Neural cell (in vitro differentiated cells): ENCODE data around the gene ACTR1B. TPM values are rescaled to one million over a fixed set of nuclear protein-coding genes. Genes with fewer than 3 reads are reported as not detected.

Experiments
- H2AFZ ChIP-seq: fragments of 200-600, 300-800 bp; sonication (generic), shearing (Covaris generic); 2 replicates; pipeline ENCODE4 v1.6.0; 2014; ENCODE audit warnings: low read depth, mild to moderate bottlenecking, antibody characterized with exemption, low read length, moderate library complexity
- H3F3A ChIP-seq: fragments of 200-600 bp; shearing (Covaris generic); 2 replicates; pipeline ENCODE4 v1.6.1; 2016; ENCODE audit warnings: mild to moderate bottlenecking, moderate library complexity, mixed read lengths, antibody characterized with exemption, low read length; ENCODE audit not compliant: insufficient read depth, poor library complexity, severe bottlenecking
- H3K27ac ChIP-seq: fragments of 200-600, 300-800 bp; sonication (generic), shearing (Covaris generic); 2 replicates; pipeline ENCODE4 v1.5.1; 2014; ENCODE audit warnings: mild to moderate bottlenecking, low read length, moderate library complexity
- H3K27me3 ChIP-seq: fragments of 300-800, 200-600 bp; sonication (generic), shearing (Covaris generic); 2 replicates; pipeline ENCODE4 v1.6.0; 2014; ENCODE audit warnings: mild to moderate bottlenecking, low read depth, low read length, moderate library complexity; ENCODE audit not compliant: insufficient read depth
- H3K36me3 ChIP-seq: fragments of 300-800, 200-600 bp; sonication (generic), shearing (Covaris generic); 2 replicates; pipeline ENCODE4 v1.5.1; 2014; ENCODE audit warnings: mild to moderate bottlenecking, antibody characterized with exemption, low read length, moderate library complexity; ENCODE audit not compliant: insufficient read depth
- H3K4me2 ChIP-seq: fragments of 300-800, 200-600 bp; sonication (generic), shearing (Covaris generic); 2 replicates; pipeline ENCODE4 v1.6.0; 2014; ENCODE audit warnings: mild to moderate bottlenecking, low read length
- H3K4me3 ChIP-seq: fragments of 300-800, 200-600 bp; sonication (generic), shearing (Covaris generic); 2 replicates; pipeline ENCODE4 v1.5.1; 2014; ENCODE audit warnings: mild to moderate bottlenecking, low read length, moderate library complexity
- H3K79me2 ChIP-seq: fragments of 200-600 bp; shearing (Covaris generic); replicated peaks from 2 replicates; pipeline ENCODE4 v1.6.0; 2014; ENCODE audit warnings: mild to moderate bottlenecking, low read length, moderate library complexity; ENCODE audit not compliant: insufficient read depth
- H3K9ac ChIP-seq: fragments of 300-800, 200-600 bp; sonication (generic), shearing (Covaris generic); 2 replicates; pipeline ENCODE4 v1.6.1; 2016; ENCODE audit warnings: mild to moderate bottlenecking, low read length, mixed read lengths
- H3K9me2 ChIP-seq: fragments of 200-600 bp; shearing (Covaris generic); 2 replicates; pipeline ENCODE4 v1.6.1; 2016; ENCODE audit warnings: mild to moderate bottlenecking, low read length, mixed read lengths; ENCODE audit not compliant: insufficient read depth
- H3K9me3 ChIP-seq: fragments of 200-600, 300-800 bp; sonication (generic), shearing (Covaris generic); 2 replicates; pipeline ENCODE4 v1.6.1; 2016; ENCODE audit warnings: mild to moderate bottlenecking, mixed run types, low read length, moderate library complexity, mixed read lengths
- H4K20me1 ChIP-seq: fragments of 200-600 bp; shearing (Covaris generic); 2 replicates; pipeline ENCODE4 v1.6.1; 2016; ENCODE audit warnings: mild to moderate bottlenecking, mixed run types; ENCODE audit not compliant: insufficient read depth
- CTCF ChIP-seq: fragments of 450-650 bp; IDR thresholded peaks from 2 replicates; pipeline ENCODE4 v1.5.1; 2014; ENCODE audit warnings: antibody characterized with exemption, mild to moderate bottlenecking, moderate library complexity; ENCODE audit not compliant: poor library complexity, severe bottlenecking
- EP300 ChIP-seq: fragments of 450-650 bp; conservative IDR thresholded peaks from 2 replicates; pipeline ENCODE4 v1.6.1; 2014; ENCODE audit warnings: antibody characterized with exemption, mild to moderate bottlenecking, moderate library complexity; ENCODE audit not compliant: poor library complexity, severe bottlenecking
- EZH2 ChIP-seq: fragments of 200-600, 300-800 bp; shearing (Covaris generic), sonication (generic); IDR thresholded peaks from 2 replicates; pipeline ENCODE4 v1.6.1; 2014; ENCODE audit warnings: antibody characterized with exemption, low read length, borderline replicate concordance, mild to moderate bottlenecking; ENCODE audit not compliant: insufficient read depth, poor library complexity, severe bottlenecking
- MXI1 ChIP-seq: fragments of 450-650 bp; conservative IDR thresholded peaks from 2 replicates; pipeline ENCODE4 v1.6.1; 2014; ENCODE audit warnings: antibody characterized with exemption, mild to moderate bottlenecking; ENCODE audit not compliant: poor library complexity, severe bottlenecking
- POLR2AphosphoS5 ChIP-seq: IDR thresholded peaks from 2 replicates; pipeline ENCODE4 v1.6.1; 2012
- RAD21 ChIP-seq: fragments of 450-650 bp; conservative IDR thresholded peaks from 2 replicates; pipeline ENCODE4 v1.6.1; 2014; ENCODE audit warnings: antibody characterized with exemption, mild to moderate bottlenecking, moderate library complexity
- REST ChIP-seq: IDR thresholded peaks from 2 replicates; pipeline ENCODE4 v1.6.1; 2012; ENCODE audit warnings: borderline replicate concordance
- SMC3 ChIP-seq: fragments of 450-650 bp; conservative IDR thresholded peaks from 2 replicates; pipeline ENCODE4 v1.6.1; 2014; ENCODE audit warnings: antibody characterized with exemption, mild to moderate bottlenecking, moderate library complexity; ENCODE audit not compliant: poor library complexity
- TAF1 ChIP-seq: IDR thresholded peaks from 2 replicates; pipeline ENCODE4 v1.6.1; 2012; ENCODE audit warnings: low read depth
- polyA plus RNA-seq: library from polyadenylated mRNA; depleted of rRNA; stranded (reverse); fragments of >200 nt; gene quantifications from 2 replicates; pipeline ENCODE4 v1.2.3, GENCODE V29; 2014

Gene ACTR1B
- polyA plus RNA-seq, 1 donor from 2014 or later: 138 TPM

GRCh38 chr2:97646977-97647376, 16.9 kb downstream of the ACTR1B start:
- TF ChIP-seq EZH2: no peak
- no peak for TF ChIP-seq CTCF
- TF ChIP-seq TAF1: no peak
- TF ChIP-seq POLR2AphosphoS5: no peak
- no peak for TF ChIP-seq MXI1
- peak overlapping the region; percentile 89 for H3K4me3 ChIP-seq
- H3F3A ChIP-seq: no peaks in the 10 kb centered on the region
- no peak overlapping the region for H3K9ac ChIP-seq
- H3K27me3 ChIP-seq: no peaks in the 10 kb centered on the region
- H3K4me2 ChIP-seq: peak overlapping the region; percentile 49
- no peak overlapping the region for H3K27ac ChIP-seq
- peaks cover 16% of the 10 kb centered on the region for H3K79me2 ChIP-seq
- no peaks in the 10 kb centered on the region for H3K9me3 ChIP-seq
- no peaks in the 10 kb centered on the region for H3K36me3 ChIP-seq
- H3K9me2 ChIP-seq: no peaks in the 10 kb centered on the region
- no peak overlapping the region for H2AFZ ChIP-seq
- H4K20me1 ChIP-seq: no peaks in the 10 kb centered on the region

- H3K4me3 ChIP-seq: peak within 1 kb of the TSS; percentile 89
- peak within 1 kb of the TSS; percentile 98 for H2AFZ ChIP-seq
- TF ChIP-seq EZH2 (no peak), TAF1 (peak; percentile 93), EP300 (no peak), CTCF (no peak), MXI1 (peak; percentile 72), SMC3 (peak; percentile 40), POLR2AphosphoS5 (peak; percentile 95), REST (peak; percentile 91), RAD21 (peak; percentile 33)
- peaks cover 16% of the 10 kb centered on the region for H3K79me2 ChIP-seq
- H3K36me3 ChIP-seq: no peaks in the 10 kb centered on the region
- H3K9me2 ChIP-seq: no peaks in the 10 kb centered on the region
- no peaks in the 10 kb centered on the region for H3K9me3 ChIP-seq
- peak within 1 kb of the TSS; percentile 77 for H3K27ac ChIP-seq
- no peaks in the 10 kb centered on the region for H3F3A ChIP-seq
- H3K4me2 ChIP-seq: peak within 1 kb of the TSS; percentile 94
- H4K20me1 ChIP-seq: no peaks in the 10 kb centered on the region
- peak within 1 kb of the TSS; percentile 89 for H3K9ac ChIP-seq
- no peaks in the 10 kb centered on the region for H3K27me3 ChIP-seq
These were observed 17.9 kb downstream of the ACTR1B start, which contains the start of gene COX5B for GRCh38 chr2:97645695-97646629. TSS of gene COX5B (plus strand) at chr2:97646062. CDS start at chr2:97646087, 25 bp downstream.
